Transverse colon (tissue), 4 donors: ENCODE measurements around the gene ALOX5AP.

Source experiments
- EP300 ChIP-seq: sonication (generic); formaldehyde crosslinking; IDR thresholded peaks from one replicate; pipeline ENCODE4 v1.6.1; 2017; ENCODE audit warnings: antibody characterized with exemption, low read depth
- POLR2A ChIP-seq: fragments of 450-650 bp; IDR thresholded peaks from one replicate; pipeline ENCODE4 v1.6.1; 2016; ENCODE audit warnings: antibody characterized with exemption, mild to moderate bottlenecking, moderate library complexity
- POLR2AphosphoS5 ChIP-seq, 3 donors: sonication (generic); formaldehyde crosslinking; IDR thresholded peaks; one replicate each; pipeline ENCODE4 v1.6.1; 2016; ENCODE audit warnings: antibody characterized with exemption in 3 of 3
- TF ChIP-seq, protein P1 (sequence below), 5 experiments: fragments of 200-600 bp in 3 of 5; fragments of 450-650 bp in 2 of 5; sonication (generic) in 3 of 5; IDR thresholded peaks; 1 replicate in 2 of 5; 2 replicates in 3 of 5; pipeline ENCODE4 v1.5.1; 2016 to 2017; ENCODE audit warnings: antibody characterized with exemption in 5 of 5, inconsistent platforms in 3 of 5, mild to moderate bottlenecking in 2 of 5, moderate library complexity in 1 of 5

DNA sequence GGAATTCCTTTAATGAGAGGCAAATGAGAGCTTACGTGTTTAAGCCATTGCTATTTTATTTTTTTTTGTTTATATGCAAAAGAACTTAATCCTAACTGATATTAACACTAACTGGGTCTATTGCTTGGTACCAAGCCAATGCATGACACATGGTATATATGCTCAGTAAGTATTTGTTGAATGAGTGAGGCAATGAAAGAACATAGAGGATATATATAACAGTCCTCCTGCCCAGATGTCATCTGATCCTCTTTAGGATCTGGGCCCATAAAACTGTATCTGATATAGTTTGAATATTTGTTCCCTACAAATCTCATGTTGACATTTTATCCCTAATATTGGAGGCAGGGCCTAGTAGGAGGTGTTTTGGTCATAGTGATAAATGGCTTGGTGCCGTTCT is 13.0 kb upstream of the ALOX5AP start:
- TF ChIP-seq POLR2A, result no peak
- TF ChIP-seq, protein P1, sequence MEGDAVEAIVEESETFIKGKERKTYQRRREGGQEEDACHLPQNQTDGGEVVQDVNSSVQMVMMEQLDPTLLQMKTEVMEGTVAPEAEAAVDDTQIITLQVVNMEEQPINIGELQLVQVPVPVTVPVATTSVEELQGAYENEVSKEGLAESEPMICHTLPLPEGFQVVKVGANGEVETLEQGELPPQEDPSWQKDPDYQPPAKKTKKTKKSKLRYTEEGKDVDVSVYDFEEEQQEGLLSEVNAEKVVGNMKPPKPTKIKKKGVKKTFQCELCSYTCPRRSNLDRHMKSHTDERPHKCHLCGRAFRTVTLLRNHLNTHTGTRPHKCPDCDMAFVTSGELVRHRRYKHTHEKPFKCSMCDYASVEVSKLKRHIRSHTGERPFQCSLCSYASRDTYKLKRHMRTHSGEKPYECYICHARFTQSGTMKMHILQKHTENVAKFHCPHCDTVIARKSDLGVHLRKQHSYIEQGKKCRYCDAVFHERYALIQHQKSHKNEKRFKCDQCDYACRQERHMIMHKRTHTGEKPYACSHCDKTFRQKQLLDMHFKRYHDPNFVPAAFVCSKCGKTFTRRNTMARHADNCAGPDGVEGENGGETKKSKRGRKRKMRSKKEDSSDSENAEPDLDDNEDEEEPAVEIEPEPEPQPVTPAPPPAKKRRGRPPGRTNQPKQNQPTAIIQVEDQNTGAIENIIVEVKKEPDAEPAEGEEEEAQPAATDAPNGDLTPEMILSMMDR (IDR thresholded peaks at IDR 0.05), result no peak
- TF ChIP-seq POLR2AphosphoS5 (IDR thresholded peaks at IDR 0.05), result no peak
- TF ChIP-seq EP300, result no peak
